SU-DHL-6 (cell line): ENCODE measurements around the gene RNF144A.

Source experiments
- H2AFZ ChIP-seq: fragments of 200-600 bp; sonication (generic); 2 replicates; pipeline ENCODE4 v1.6.1; 2014; ENCODE audit warnings: low read depth, mild to moderate bottlenecking, moderate library complexity, mixed read lengths, antibody characterized with exemption, low read length; ENCODE audit not compliant: severe bottlenecking
- H3F3A ChIP-seq: fragments of 200-600 bp; shearing (Covaris generic); 2 replicates; pipeline ENCODE4 v1.6.0; 2016; ENCODE audit warnings: antibody characterized with exemption, mild to moderate bottlenecking; ENCODE audit not compliant: insufficient read depth
- H3K27ac ChIP-seq: fragments of 200-600 bp; sonication (generic); 2 replicates; pipeline ENCODE4 v1.5.1; 2016; ENCODE audit warnings: low read depth, mild to moderate bottlenecking, low read length, moderate library complexity, mixed read lengths
- H3K27me3 ChIP-seq: fragments of 200-600 bp; sonication (generic), shearing (Covaris generic); 2 replicates; pipeline ENCODE4 v1.6.0; 2014; ENCODE audit warnings: mild to moderate bottlenecking, low read length
- H3K36me3 ChIP-seq: fragments of 200-600 bp; sonication (generic); 2 replicates; pipeline ENCODE4 v1.6.1; 2014; ENCODE audit warnings: mild to moderate bottlenecking, low read length, mixed read lengths
- H3K4me2 ChIP-seq: fragments of 300-600, 200-600 bp; shearing (Covaris generic), sonication (generic); 2 replicates; pipeline ENCODE4 v1.6.0; 2014; ENCODE audit warnings: low read length, low read depth, mild to moderate bottlenecking; ENCODE audit not compliant: poor library complexity, severe bottlenecking
- H3K4me3 ChIP-seq: fragments of 200-600 bp; sonication (generic); 2 replicates; pipeline ENCODE4 v1.5.1; 2014; ENCODE audit warnings: antibody characterized with exemption, low read length, mild to moderate bottlenecking, mixed read lengths; ENCODE audit not compliant: insufficient read depth, poor library complexity, severe bottlenecking
- H3K79me2 ChIP-seq: fragments of 200-600 bp; sonication (generic); 2 replicates; pipeline ENCODE4 v1.6.1; 2014; ENCODE audit warnings: mild to moderate bottlenecking, low read length, moderate library complexity; ENCODE audit not compliant: insufficient read depth
- H3K9ac ChIP-seq: fragments of 200-600 bp; sonication (generic); 2 replicates; pipeline ENCODE4 v1.7.0; 2014; ENCODE audit warnings: mild to moderate bottlenecking, low read length
- H3K9me2 ChIP-seq: fragments of 200-600 bp; sonication (generic); replicated peaks from 2 replicates; pipeline ENCODE4 v1.6.1; 2014; ENCODE audit warnings: low read length; ENCODE audit not compliant: insufficient read depth
- H3K9me3 ChIP-seq: fragments of 200-600 bp; sonication (generic); 2 replicates; pipeline ENCODE4 v1.6.1; 2014; ENCODE audit warnings: low read length, mixed read lengths; ENCODE audit not compliant: insufficient read depth
- H4K20me1 ChIP-seq: fragments of 200-600 bp; sonication (generic); 2 replicates; pipeline ENCODE4 v1.6.1; 2014; ENCODE audit warnings: low read depth, mild to moderate bottlenecking, antibody characterized with exemption, low read length, moderate library complexity, mixed read lengths
- CTCF ChIP-seq: fragments of 200-600 bp; sonication (generic); IDR thresholded peaks from one replicate; pipeline ENCODE4 v1.5.1; 2017; ENCODE audit warnings: antibody characterized with exemption, mild to moderate bottlenecking, low read length, moderate library complexity; ENCODE audit not compliant: insufficient read depth, poor library complexity, severe bottlenecking
- EZH2phosphoT487 ChIP-seq: fragments of 200-600 bp; sonication (generic), shearing (Covaris generic); conservative IDR thresholded peaks from 2 replicates; pipeline ENCODE4 v1.6.1; 2018; ENCODE audit warnings: mild to moderate bottlenecking, antibody characterized with exemption, low read length, moderate library complexity, mixed read lengths

Gene RNF144A

GRCh38 chr2:7043690-7044089 lies 126.5 kb downstream of the RNF144A start:
- Histone ChIP-seq H3K27ac (no peak overlapping the region), H3K9me2 (no peaks in the 10 kb centered on the region), H3K27me3 (no peaks in the 10 kb centered on the region), H3K9ac (no peak overlapping the region), H3K79me2 (no peaks in the 10 kb centered on the region), H3K4me3 (no peak overlapping the region), H2AFZ (no peak overlapping the region), H3F3A (no peaks in the 10 kb centered on the region), H3K36me3 (no peaks in the 10 kb centered on the region), H3K4me2 (no peak overlapping the region), H3K9me3 (no peaks in the 10 kb centered on the region), H4K20me1 (no peaks in the 10 kb centered on the region)
- TF ChIP-seq EZH2phosphoT487 (no peak), CTCF (no peak)

GRCh38 chr2:7044253-7045250 lies 127.3 kb downstream of the RNF144A start:
- Histone ChIP-seq H3K4me3 (no peak overlapping the region), H3K27ac (no peak overlapping the region), H3F3A (no peaks in the 10 kb centered on the region), H4K20me1 (no peaks in the 10 kb centered on the region), H3K9ac (no peak overlapping the region), H3K27me3 (no peaks in the 10 kb centered on the region), H3K9me2 (no peaks in the 10 kb centered on the region), H3K36me3 (no peaks in the 10 kb centered on the region), H2AFZ (no peak overlapping the region), H3K9me3 (no peaks in the 10 kb centered on the region), H3K4me2 (no peak overlapping the region), H3K79me2 (no peaks in the 10 kb centered on the region)
- no peak for TF ChIP-seq EZH2phosphoT487
- TF ChIP-seq CTCF: peak; percentile 90

DNA sequence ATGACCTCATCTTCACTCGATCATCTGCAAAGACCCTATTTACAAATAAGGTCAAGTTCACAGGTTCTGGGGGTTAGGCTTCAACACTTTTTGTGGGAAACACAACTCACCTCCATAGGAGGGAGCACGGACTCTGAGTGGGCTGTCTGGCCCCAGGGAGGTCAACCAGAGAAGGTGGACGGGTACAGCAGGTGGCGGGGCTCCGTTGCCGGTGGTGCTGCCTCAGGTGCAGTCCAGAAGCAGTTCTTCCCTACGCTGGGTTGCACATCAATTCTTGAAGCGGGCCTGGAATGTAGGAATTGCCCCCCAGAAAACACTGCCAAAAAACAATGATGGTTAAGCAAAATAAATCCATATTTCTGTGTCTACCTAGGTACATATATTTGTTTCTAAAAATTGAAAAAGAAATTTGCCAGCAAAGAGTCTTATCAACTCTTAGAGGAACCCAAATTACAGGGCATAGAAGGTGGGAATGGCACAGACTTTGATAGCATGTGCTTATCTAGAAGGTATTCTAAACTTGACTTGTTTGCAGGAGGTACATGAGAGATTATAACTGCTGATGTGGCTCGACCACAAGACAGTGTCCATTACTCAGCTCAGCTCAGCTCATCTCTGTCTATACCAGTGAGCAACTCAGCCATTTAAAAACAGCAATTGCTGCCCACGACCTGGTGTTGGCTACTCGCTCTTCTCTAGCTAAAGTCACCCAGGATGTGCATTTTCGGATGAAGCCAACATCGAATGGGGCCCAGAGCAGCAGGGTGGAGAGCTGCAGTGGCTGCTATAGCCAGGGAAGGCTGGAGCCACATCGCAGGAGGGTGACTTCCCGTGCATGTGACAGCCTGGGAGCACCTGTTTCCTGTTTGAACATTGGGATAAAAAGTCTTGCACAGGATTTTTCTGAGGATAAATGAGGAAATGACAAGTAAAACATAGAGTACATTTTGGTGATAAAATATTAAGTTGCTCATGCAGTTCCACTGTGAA lies 128.7 kb downstream of the RNF144A start:
- Histone ChIP-seq H3K79me2 (no peaks in the 10 kb centered on the region), H3K9me2 (no peaks in the 10 kb centered on the region), H3K27ac (no peak overlapping the region), H3K4me2 (no peak overlapping the region), H4K20me1 (no peaks in the 10 kb centered on the region), H3K9me3 (no peaks in the 10 kb centered on the region), H3K4me3 (no peak overlapping the region), H3K36me3 (no peaks in the 10 kb centered on the region), H3K27me3 (no peaks in the 10 kb centered on the region), H2AFZ (no peak overlapping the region), H3F3A (no peaks in the 10 kb centered on the region), H3K9ac (no peak overlapping the region)
- TF ChIP-seq EZH2phosphoT487 (no peak), CTCF (no peak)
